Keratinocyte (primary cell): Measurements from ENCODE around the gene BTBD1.

Experiments used
- EZH2 ChIP-seq: IDR thresholded peaks from one replicate; pipeline ENCODE4 v1.6.1; 2012; ENCODE audit warnings: inconsistent platforms, mild to moderate bottlenecking, low read length, moderate library complexity
- TF ChIP-seq, protein P1 (sequence below), 3 experiments: IDR thresholded peaks in 1 of 3; conservative IDR thresholded peaks in 1 of 3; optimal IDR thresholded peaks in 1 of 3; 2 replicates in 2 of 3; 3 replicates in 1 of 3; pipeline versions ENCODE3 to v1.5.1; 2011; ENCODE audit warnings: low read length in 3 of 3, mild to moderate bottlenecking in 3 of 3, moderate library complexity in 2 of 3, control low read depth in 1 of 3, inconsistent platforms in 1 of 3; ENCODE audit not compliant: insufficient read depth in 2 of 3; ENCODE audit errors: extremely low read depth in 1 of 3

DNA sequence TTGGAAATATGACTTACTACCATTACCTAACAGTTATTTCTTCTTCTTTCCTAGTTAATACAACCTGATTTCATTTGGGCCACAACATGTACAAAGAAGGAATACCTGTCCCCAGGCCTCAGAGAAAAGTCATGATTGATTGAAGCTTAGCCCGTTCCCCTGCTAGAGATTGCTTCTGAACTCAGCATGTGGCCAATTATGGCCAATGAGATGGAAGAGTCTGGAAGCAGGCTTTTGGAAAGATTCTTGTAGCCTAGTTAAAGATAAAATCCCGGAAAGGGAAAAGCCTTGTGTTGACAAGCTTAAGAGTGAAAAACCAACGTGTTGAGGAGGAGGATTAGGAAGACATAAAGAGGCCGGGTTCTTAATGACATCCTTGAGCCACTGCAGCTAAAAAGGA is 23.4 kb upstream of the BTBD1 start:
- TF ChIP-seq, protein P1, sequence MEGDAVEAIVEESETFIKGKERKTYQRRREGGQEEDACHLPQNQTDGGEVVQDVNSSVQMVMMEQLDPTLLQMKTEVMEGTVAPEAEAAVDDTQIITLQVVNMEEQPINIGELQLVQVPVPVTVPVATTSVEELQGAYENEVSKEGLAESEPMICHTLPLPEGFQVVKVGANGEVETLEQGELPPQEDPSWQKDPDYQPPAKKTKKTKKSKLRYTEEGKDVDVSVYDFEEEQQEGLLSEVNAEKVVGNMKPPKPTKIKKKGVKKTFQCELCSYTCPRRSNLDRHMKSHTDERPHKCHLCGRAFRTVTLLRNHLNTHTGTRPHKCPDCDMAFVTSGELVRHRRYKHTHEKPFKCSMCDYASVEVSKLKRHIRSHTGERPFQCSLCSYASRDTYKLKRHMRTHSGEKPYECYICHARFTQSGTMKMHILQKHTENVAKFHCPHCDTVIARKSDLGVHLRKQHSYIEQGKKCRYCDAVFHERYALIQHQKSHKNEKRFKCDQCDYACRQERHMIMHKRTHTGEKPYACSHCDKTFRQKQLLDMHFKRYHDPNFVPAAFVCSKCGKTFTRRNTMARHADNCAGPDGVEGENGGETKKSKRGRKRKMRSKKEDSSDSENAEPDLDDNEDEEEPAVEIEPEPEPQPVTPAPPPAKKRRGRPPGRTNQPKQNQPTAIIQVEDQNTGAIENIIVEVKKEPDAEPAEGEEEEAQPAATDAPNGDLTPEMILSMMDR (optimal IDR thresholded peaks at IDR 0.05 in 1 of 3, IDR thresholded peaks at IDR 0.05 in 1 of 3, conservative IDR thresholded peaks at IDR 0.05 in 1 of 3; ENCODE audit: extremely low read depth in 1 of 3, insufficient read depth in 2 of 3, low read length in 3 of 3) = no peak
- TF ChIP-seq EZH2 = no peak
